Measurements from ENCODE around the gene LETM1. TPM values are rescaled to one million over a fixed set of nuclear protein-coding genes. Genes with fewer than 3 reads are reported as not detected.

LETM1 gene
- polyA plus RNA-seq, 1 donor from 2014 or later, result 12.0 TPM

DNA sequence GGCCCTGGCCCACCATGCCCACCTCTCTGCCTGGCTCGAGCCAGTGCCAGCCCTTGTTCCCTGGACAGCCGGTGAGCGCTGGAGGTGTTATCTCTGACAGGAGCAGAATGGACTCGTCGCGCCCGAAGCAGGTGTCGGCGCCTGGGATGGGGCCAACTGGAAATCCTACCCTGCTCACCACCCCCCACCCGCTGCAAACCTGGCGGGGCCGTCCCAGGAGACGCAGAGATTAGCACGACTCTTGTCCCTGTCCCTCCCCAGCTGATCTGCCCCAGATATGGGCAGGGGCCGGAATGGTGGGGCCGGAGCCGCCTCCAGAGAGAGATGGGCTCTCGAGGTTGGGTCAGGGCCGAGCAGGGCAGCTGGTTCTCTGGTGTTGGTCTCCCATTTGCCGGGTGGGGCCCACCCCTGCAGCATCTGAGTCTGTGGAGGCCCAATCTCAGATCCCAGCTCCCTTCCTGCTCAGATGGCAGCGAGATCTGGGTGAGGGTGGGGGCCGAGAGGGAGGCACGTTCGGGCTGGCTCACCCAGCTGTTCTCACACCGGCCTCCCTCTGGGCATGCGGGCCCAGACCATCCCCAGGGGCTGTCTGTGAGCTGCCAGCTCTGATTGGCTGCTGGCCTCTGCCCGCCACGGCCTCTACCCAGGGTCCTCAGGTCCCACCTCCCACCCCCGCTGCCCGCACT, 83.0 kb downstream of the LETM1 start:
- Mint-ChIP-seq H3K36me3 (no peaks in the 10 kb centered on the region), H3K4me1 (peaks cover 0 to 6% (median 2%) of the 10 kb centered on the region in 3 donors), H3K4me3 (no peak overlapping the region), H3K27ac (no peak overlapping the region), H3K9me3 (no peaks in the 10 kb centered on the region), H3K27me3 (peaks cover 15% of the 10 kb centered on the region)

DNA sequence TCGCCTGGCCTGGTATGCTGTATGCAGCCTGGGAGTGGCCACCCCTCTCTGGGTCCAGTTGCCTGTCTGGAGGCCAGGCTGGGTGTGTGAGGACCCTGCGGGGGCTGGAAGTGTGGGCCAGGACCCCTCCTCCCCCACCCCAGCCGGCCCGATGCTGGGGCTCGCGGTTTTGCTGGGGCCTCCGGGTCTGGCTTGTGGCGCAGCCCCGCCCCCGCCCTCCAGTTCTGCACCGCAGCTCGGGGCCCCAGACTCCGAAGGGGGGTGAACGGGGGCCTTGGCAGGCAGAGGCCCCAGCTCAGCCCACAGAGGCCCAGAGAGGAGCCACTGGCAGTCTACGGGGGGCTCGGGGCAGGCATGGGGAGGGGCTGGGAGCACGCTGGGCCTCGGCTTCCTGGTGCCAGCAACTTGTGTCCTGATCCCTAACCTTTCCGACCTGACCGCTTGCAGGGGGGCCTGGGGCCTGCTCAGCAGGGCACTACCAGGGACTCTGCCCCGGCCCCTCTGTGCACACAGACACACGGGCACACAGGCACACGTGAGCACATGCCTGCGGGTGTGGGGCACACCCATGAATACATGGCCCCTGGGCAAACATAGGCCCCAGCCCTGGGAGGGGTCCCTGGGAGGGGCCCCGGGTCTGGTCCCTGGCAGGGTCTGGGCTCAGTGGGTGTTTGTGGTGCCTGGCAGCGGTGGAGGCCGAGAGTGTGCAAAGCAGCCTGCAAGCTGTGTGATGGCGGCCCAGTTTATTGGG, 84.2 kb downstream of the LETM1 start:
- H3K4me1 Mint-ChIP-seq, result peaks cover 0 to 6% (median 2%) of the 10 kb centered on the region in 3 donors
- H3K27me3 Mint-ChIP-seq, result peaks cover 17% of the 10 kb centered on the region
- no peaks in the 10 kb centered on the region for H3K36me3 Mint-ChIP-seq
- peak overlapping the region in 1 of 4 donors; percentile 32 for H3K4me3 Mint-ChIP-seq
- no peak overlapping the region for H3K27ac Mint-ChIP-seq
- H3K9me3 Mint-ChIP-seq, result no peaks in the 10 kb centered on the region

DNA sequence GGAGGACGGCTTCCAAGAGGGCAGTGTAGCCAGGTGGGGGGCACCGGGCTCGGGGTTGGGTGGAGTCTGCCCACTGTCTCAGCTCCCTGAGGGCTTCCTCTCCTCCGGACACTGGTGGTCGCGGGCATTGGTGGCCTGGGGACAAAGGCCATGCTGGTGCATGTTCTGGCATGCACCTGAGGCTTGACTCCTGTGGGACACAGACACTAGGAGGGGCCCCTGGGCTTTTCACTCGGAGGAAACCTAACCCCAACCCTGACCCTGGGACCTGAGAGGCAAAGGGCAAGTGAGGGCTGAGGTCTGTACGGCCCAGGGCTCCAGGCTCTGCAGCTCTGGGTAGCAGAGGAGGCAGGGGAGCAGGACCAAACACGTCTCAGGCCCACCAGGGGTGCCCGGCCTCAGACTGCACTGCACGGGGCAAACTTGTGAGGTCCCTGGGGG, 85.1 kb downstream of the LETM1 start:
- no peak overlapping the region for H3K27ac Mint-ChIP-seq
- peaks cover 0 to 4% (median 2%) of the 10 kb centered on the region in 3 donors for H3K4me1 Mint-ChIP-seq
- H3K4me3 Mint-ChIP-seq, result no peak overlapping the region
- peaks cover 17% of the 10 kb centered on the region for H3K27me3 Mint-ChIP-seq
- no peaks in the 10 kb centered on the region for H3K36me3 Mint-ChIP-seq
- no peaks in the 10 kb centered on the region for H3K9me3 Mint-ChIP-seq

DNA sequence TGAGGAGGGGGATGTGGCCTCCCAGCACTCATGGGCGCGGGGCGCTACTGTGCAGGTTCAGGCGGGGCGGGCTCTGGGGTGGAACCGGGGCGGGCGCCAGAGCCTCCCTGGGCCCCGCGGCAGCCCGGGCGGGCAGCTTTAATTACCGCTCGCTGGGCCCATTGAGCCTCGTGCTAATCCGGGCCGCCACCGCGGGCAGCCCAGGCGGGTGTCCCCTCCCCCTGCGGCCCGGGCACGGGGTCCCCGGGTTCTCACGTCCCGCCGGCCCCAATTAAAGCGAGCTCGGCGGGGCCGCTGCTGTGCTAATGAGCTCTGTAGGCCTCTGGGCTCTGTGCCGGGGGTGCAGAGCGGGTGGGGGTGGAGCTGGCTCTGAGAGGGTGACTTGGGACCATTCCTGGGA, 85.7 kb downstream of the LETM1 start:
- Mint-ChIP-seq H3K9me3 (no peaks in the 10 kb centered on the region), H3K4me1 (peaks cover 0 to 4% (median 2%) of the 10 kb centered on the region in 3 donors), H3K27ac (no peak overlapping the region), H3K27me3 (peaks cover 18% of the 10 kb centered on the region), H3K4me3 (no peak overlapping the region), H3K36me3 (no peaks in the 10 kb centered on the region)

DNA sequence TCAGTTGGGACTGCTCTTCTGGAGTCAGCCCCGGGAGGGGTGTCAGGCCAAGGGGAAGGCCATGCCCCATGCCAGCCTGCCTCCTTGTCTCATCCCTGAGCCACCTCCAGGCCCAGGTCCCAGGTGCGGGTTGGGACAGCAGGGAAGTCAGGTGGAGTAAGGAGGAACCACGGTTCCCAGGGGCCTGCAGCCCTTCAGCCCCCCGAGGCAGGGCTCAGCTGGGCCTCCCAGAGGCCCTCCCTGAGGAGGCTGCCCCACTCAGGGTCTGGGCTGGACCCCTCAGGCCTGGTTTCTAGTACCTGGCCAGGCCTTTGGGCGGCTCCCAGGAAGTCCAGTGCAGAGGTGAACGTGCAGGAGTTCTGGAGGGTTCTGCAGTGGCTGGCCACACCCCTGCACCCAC, 86.3 kb downstream of the LETM1 start:
- H3K4me3 Mint-ChIP-seq, result peak overlapping the region in 2 of 4 donors; percentile 17 to 62
- peaks cover 20% of the 10 kb centered on the region for H3K27me3 Mint-ChIP-seq
- no peaks in the 10 kb centered on the region for H3K36me3 Mint-ChIP-seq
- no peak overlapping the region for H3K27ac Mint-ChIP-seq
- H3K4me1 Mint-ChIP-seq, result peaks cover 0 to 4% (median 2%) of the 10 kb centered on the region in 3 donors
- no peaks in the 10 kb centered on the region for H3K9me3 Mint-ChIP-seq

DNA sequence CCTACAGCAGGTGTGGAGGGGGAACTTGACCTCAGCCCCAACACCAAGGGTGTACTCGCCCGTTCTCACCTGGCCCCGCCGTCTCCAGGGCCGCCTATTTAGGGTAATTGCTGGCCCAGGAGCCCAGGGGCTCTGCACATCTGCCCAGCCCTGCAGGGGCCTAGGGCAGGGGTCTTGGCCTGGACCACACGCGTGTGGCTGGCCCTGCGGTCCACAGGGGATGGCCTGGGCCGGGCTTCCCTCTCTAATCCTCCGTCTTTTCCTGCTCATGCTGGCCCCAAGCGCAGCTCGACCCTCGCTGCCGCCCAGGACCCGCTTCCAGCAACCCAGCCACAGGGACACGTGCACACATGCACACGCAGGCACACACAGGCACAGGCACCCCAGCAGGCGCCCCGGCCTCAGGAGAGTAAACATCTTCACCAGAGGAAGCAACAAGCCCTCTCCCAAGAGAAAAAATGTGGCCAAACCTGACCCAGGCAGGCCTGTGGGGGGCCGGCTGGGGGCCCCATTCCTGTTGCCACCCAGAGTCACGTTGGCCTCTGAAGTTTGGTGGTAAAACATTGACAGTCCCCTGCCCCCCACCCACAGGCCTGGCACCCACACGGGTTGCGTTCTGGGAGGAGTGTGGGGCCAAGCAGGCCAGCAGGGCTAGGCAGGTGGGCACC, 87.5 kb downstream of the LETM1 start:
- no peaks in the 10 kb centered on the region for H3K9me3 Mint-ChIP-seq
- peaks cover 19% of the 10 kb centered on the region for H3K27me3 Mint-ChIP-seq
- no peaks in the 10 kb centered on the region for H3K36me3 Mint-ChIP-seq
- H3K4me1 Mint-ChIP-seq, result peaks cover 0 to 4% (median 2%) of the 10 kb centered on the region in 3 donors
- peak overlapping the region; percentile 59 to 85 (median 72) for H3K4me3 Mint-ChIP-seq
- no peak overlapping the region for H3K27ac Mint-ChIP-seq

DNA sequence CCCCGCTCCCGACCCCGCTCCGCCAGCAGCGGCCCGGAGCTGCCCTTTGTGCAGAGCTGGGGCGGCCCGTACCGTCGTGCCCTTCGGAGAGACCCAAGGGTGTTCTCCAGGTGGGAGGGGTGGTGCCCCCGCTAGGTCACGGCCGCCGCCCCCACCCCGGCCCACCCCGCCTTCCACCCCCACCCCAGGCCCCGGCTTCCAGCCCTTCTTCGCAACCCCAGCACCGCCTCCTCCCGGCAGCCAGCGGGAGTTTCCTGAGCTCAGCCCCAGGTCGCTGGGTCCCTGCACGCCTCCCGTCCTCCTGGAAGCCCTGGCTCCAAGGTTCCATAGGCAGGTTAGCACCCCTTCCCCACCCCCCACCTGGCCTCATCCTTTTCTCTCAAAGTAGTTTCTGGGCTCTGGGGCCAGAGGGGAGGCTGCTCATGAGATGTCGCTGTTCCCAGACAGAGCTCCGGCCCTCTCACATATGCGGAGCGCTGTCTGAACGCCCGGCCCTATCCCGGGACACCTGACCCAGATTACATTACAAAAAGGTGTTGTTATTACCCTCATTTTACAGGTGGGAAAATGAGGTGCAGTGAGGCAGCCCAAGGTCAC, 88.1 kb downstream of the LETM1 start:
- no peaks in the 10 kb centered on the region for H3K9me3 Mint-ChIP-seq
- H3K27me3 Mint-ChIP-seq, result peaks cover 17% of the 10 kb centered on the region
- peak overlapping the region; percentile 50 to 85 (median 70) for H3K4me3 Mint-ChIP-seq
- H3K27ac Mint-ChIP-seq, result no peak overlapping the region
- no peaks in the 10 kb centered on the region for H3K36me3 Mint-ChIP-seq
- H3K4me1 Mint-ChIP-seq, result peaks cover 0 to 4% (median 2%) of the 10 kb centered on the region in 3 donors

GRCh38 chr4:1767061-1767769, 88.7 kb downstream of the LETM1 start:
- Mint-ChIP-seq H3K9me3 (no peaks in the 10 kb centered on the region), H3K36me3 (no peaks in the 10 kb centered on the region), H3K4me1 (peaks cover 0 to 4% (median 2%) of the 10 kb centered on the region in 3 donors), H3K27ac (no peak overlapping the region), H3K27me3 (peaks cover 19% of the 10 kb centered on the region), H3K4me3 (no peak overlapping the region)

DNA sequence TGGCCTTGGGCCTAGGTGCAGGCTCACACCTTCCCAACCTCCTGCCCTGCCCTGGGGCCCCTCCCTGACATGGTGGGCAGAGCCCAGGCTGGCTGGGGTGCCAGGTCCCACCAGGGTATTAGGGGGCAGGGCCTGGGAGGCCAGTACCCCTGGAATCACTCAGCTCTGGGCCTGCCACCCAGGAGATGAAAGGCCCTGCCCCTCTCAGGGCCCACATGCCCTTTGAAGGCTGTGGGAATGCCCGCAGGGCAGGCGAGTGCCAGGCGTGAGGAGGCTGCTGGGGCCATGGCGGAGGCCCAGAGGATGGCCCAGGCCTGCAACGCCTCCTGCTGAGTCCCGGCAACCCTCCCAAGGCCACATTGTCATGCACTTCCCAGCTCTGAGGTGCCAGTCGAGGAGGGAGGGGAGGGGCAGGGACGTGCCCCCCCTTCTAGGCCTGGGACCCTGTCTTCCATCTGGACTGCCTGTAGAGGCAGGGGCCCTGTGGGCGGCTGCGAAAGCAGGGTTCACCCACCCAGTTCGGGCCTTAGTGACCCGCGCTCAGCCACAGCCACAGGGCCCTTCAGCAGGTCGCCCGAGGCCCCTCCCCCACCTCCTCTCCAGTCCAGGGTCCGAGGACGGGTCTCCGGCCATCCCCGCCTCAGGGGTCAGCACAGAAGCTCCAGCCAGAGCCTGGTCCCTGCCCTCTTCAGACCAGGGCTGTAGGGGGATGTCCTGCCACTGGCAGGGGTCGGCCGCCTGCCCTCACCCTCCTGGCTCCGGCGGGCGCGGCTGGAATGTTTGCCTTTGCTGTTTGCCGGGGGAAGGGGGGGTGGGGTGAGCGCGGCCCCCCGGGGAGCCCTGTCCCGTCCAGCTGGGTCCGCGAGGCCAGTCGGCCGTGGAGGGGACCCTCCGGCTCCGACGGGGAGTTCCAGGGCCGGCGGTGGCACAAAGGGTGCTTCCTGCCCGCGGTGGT, 89.6 kb downstream of the LETM1 start:
- H3K4me1 Mint-ChIP-seq, result peaks cover 0 to 4% (median 2%) of the 10 kb centered on the region in 3 donors
- H3K36me3 Mint-ChIP-seq, result no peaks in the 10 kb centered on the region
- H3K9me3 Mint-ChIP-seq, result no peaks in the 10 kb centered on the region
- no peak overlapping the region for H3K27ac Mint-ChIP-seq
- peak overlapping the region in 1 of 4 donors; percentile 8 for H3K4me3 Mint-ChIP-seq
- peaks cover 17% of the 10 kb centered on the region for H3K27me3 Mint-ChIP-seq

GRCh38 chr4:1765409-1766072, 90.4 kb downstream of the LETM1 start:
- H3K27me3 Mint-ChIP-seq, result peaks cover 16% of the 10 kb centered on the region
- H3K4me1 Mint-ChIP-seq, result peaks cover 0 to 4% (median 2%) of the 10 kb centered on the region in 3 donors
- H3K36me3 Mint-ChIP-seq, result no peaks in the 10 kb centered on the region
- no peaks in the 10 kb centered on the region for H3K9me3 Mint-ChIP-seq
- H3K27ac Mint-ChIP-seq, result no peak overlapping the region
- peak overlapping the region in 2 of 4 donors; percentile 65 to 78 for H3K4me3 Mint-ChIP-seq

DNA sequence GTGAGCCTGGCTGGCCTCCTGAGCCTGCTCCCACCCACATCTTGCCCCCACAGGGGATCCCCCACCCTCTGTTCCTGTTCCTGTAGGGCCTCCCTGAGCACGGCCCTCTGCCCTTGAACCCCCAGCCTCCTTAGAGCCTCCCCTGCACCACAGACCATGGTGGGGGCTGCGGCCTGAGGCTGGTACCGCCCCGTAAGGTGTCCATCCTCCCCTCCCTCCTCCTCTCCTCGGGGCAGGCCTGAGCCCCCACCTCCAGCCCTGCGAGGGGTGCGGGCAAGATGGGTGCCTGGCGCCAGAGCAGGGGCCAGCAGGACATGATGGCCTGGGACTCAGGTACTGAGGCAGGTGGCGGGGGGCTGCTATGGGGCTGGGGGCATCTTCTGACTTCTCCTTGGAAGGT, 91.3 kb downstream of the LETM1 start:
- peaks cover 16% of the 10 kb centered on the region for H3K27me3 Mint-ChIP-seq
- no peaks in the 10 kb centered on the region for H3K9me3 Mint-ChIP-seq
- H3K4me1 Mint-ChIP-seq, result peaks cover 0 to 4% (median 2%) of the 10 kb centered on the region in 3 donors
- H3K36me3 Mint-ChIP-seq, result no peaks in the 10 kb centered on the region
- peak overlapping the region in 1 of 4 donors; percentile 10 for H3K4me3 Mint-ChIP-seq
- no peak overlapping the region for H3K27ac Mint-ChIP-seq

DNA sequence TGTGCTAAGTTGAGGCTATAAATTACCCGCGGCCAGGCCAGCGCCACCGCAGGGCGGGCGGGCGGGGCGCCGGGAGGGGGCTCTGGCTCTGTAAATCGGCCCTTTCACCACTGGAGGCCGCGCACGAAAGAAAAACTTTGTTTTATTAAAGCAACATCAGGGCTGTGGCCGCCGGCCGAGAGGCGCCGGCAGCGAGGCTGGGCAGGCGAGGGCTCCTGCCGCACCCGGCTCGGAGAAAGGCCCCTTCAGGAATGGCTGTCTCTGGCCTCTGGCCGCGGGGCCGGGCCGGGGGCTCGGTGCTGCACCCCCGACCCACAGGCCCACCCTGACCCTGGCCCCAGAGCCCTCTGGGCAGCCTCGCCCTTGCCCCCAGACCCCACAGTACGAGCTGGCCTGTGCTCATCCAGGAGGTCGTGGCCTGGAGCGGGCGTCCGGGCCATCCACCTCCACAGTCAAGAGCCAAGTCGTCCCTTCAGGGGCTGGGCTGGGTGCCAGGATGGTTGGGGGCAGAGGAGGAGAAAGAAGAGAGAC, 92.3 kb downstream of the LETM1 start:
- Mint-ChIP-seq H3K4me1 (peaks cover 0 to 2% (median 2%) of the 10 kb centered on the region in 3 donors), H3K4me3 (peak overlapping the region in 1 of 4 donors; percentile 27), H3K27me3 (peaks cover 16% of the 10 kb centered on the region), H3K27ac (no peak overlapping the region), H3K9me3 (no peaks in the 10 kb centered on the region), H3K36me3 (no peaks in the 10 kb centered on the region)

- H3K4me3 Mint-ChIP-seq, result no peak overlapping the region
- no peaks in the 10 kb centered on the region for H3K9me3 Mint-ChIP-seq
- H3K27ac Mint-ChIP-seq, result no peak overlapping the region
- peaks cover 13% of the 10 kb centered on the region for H3K27me3 Mint-ChIP-seq
- no peaks in the 10 kb centered on the region for H3K4me1 Mint-ChIP-seq
- no peaks in the 10 kb centered on the region for H3K36me3 Mint-ChIP-seq
Observed at GRCh38 chr4:1763070-1763549, 92.8 kb downstream of the LETM1 start.
